SH-SY5Y (cell line): ENCODE results near the gene WRNIP1.

Source experiments
- GATA2 ChIP-seq: IDR thresholded peaks from 2 replicates; pipeline ENCODE4 v1.6.1; 2011; ENCODE audit warnings: mild to moderate bottlenecking, low read depth, low read length
- GATA3 ChIP-seq: IDR thresholded peaks from 2 replicates; pipeline ENCODE4 v1.6.1; 2011; ENCODE audit warnings: low read depth, mild to moderate bottlenecking, low read length, moderate library complexity

DNA sequence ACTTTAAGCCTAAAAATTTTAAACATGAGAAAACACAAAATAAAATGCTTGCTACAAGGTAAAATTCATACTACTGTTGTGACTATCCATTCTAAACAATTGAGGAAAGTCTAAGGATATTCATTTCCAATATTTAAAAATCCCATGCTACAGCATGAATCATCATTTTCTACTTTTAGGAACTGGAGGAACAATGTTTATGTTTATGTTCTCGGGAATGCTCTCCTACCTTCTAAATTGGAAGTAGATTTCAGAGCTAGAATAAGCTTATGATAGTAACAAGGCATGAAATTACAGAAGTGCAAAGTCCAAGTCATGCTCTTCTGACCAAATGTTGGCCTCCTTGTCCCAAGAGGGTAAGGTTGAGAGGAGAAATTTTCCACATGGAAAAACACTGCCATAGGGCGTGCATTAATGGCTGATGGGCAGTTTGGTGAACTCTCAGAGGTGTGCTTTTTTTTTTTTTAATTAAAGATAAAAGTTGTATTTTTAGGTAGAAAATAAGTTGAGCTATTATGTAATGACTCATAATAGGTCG lies 8.4 kb upstream of the WRNIP1 start:
- TF ChIP-seq GATA2 (no peak), GATA3 (no peak)
